IPS DF 6.9 (cell line): ENCODE data around the gene BMS1.

Source experiments
- DNase-seq: peaks from one replicate; pipeline ENCODE4 v3.0.0-alpha.2; 2013; ENCODE audit warnings: low read depth, low spot score
- H3K27ac ChIP-seq: one replicate; pipeline ENCODE4 v1.5.1; 2013; ENCODE audit warnings: low read length, control low read depth
- H3K27me3 ChIP-seq: 2 replicates; pipeline ENCODE4 v1.6.1; 2013; ENCODE audit warnings: mild to moderate bottlenecking, low read length; ENCODE audit not compliant: control insufficient read depth, insufficient read depth
- H3K36me3 ChIP-seq: 2 replicates; pipeline ENCODE4 v1.6.1; 2013; ENCODE audit warnings: low read length; ENCODE audit not compliant: control insufficient read depth, insufficient read depth
- H3K4me1 ChIP-seq: 2 replicates; pipeline ENCODE4 v1.6.1; 2013; ENCODE audit warnings: low read length; ENCODE audit not compliant: control insufficient read depth, insufficient read depth
- H3K4me3 ChIP-seq: 2 replicates; pipeline ENCODE4 v1.5.1; 2013; ENCODE audit warnings: mild to moderate bottlenecking, low read length
- H3K9me3 ChIP-seq: 2 replicates; pipeline ENCODE4 v1.6.1; 2013; ENCODE audit warnings: low read length, inconsistent platforms; ENCODE audit not compliant: control insufficient read depth, insufficient read depth
- WGBS: extraction: QIAGEN DNeasy Blood & Tissue Kit; methylation state at CpG from one replicate; pipeline ENCODE4 v1.1.7; 2013; ENCODE audit warnings: mixed read lengths, missing lambda C conversion rate; ENCODE audit not compliant: insufficient read length, insufficient coverage; 5-methylcytosine and 5-hydroxymethylcytosine counted together

Gene BMS1

GRCh38 chr10:42875798-42876341, 93.3 kb downstream of the BMS1 start:
- no peaks in the 10 kb centered on the region for H3K27me3 ChIP-seq
- H3K4me3 ChIP-seq, result no peak overlapping the region
- no peak overlapping the region for H3K27ac ChIP-seq
- H3K36me3 ChIP-seq, result no peaks in the 10 kb centered on the region
- H3K4me1 ChIP-seq, result no peaks in the 10 kb centered on the region; the same call in 1 of the 2 replicates
- no peak for DNase-seq
- WGBS, result no CpG with 5 or more reads among the region's 12 CpGs
- H3K9me3 ChIP-seq, result no peaks in the 10 kb centered on the region

- no peaks in the 10 kb centered on the region for H3K36me3 ChIP-seq
- H3K27me3 ChIP-seq, result no peaks in the 10 kb centered on the region
- DNase-seq, result no peak
- no peaks in the 10 kb centered on the region; the same call in 1 of the 2 replicates for H3K4me1 ChIP-seq
- H3K9me3 ChIP-seq, result no peaks in the 10 kb centered on the region
- no peak overlapping the region for H3K27ac ChIP-seq
- no CpG with 5 or more reads among the region's 9 CpGs for WGBS
- no peak overlapping the region for H3K4me3 ChIP-seq
Measured at GRCh38 chr10:42876476-42876875, 93.9 kb downstream of the BMS1 start.

- Histone ChIP-seq H3K27me3 (no peaks in the 10 kb centered on the region), H3K4me1 (no peaks in the 10 kb centered on the region; the same call in 1 of the 2 replicates), H3K27ac (no peak overlapping the region), H3K4me3 (no peak overlapping the region), H3K36me3 (no peaks in the 10 kb centered on the region), H3K9me3 (no peaks in the 10 kb centered on the region)
- DNase-seq, result no peak
- no CpG with 5 or more reads among the region's 6 CpGs for WGBS
Measured at GRCh38 chr10:42876945-42877344, 94.3 kb downstream of the BMS1 start.

- H3K27ac ChIP-seq, result no peak overlapping the region
- DNase-seq, result no peak
- no peaks in the 10 kb centered on the region; the same call in 1 of the 2 replicates for H3K4me1 ChIP-seq
- no peaks in the 10 kb centered on the region for H3K36me3 ChIP-seq
- H3K4me3 ChIP-seq, result no peak overlapping the region
- no CpG with 5 or more reads among the region's 4 CpGs for WGBS
- no peaks in the 10 kb centered on the region for H3K9me3 ChIP-seq
- H3K27me3 ChIP-seq, result no peaks in the 10 kb centered on the region
Measured at GRCh38 chr10:42877496-42878030, 95.0 kb downstream of the BMS1 start.

- no CpG with 5 or more reads among the region's 13 CpGs for WGBS
- Histone ChIP-seq H3K4me3 (no peak overlapping the region), H3K27ac (no peak overlapping the region)
Measured at GRCh38 chr10:42878134-42878820, 95.7 kb downstream of the BMS1 start.

GRCh38 chr10:42878821-42879195, 96.2 kb downstream of the BMS1 start:
- no CpG with 5 or more reads among the region's 3 CpGs for WGBS
- Histone ChIP-seq H3K36me3 (no peaks in the 10 kb centered on the region), H3K4me3 (no peak overlapping the region), H3K27me3 (no peaks in the 10 kb centered on the region), H3K27ac (no peak overlapping the region), H3K4me1 (no peaks in the 10 kb centered on the region; the same call in 1 of the 2 replicates), H3K9me3 (no peaks in the 10 kb centered on the region)
- no peak for DNase-seq

More at GRCh38 chr10:42878134-42878820, 95.7 kb downstream of the BMS1 start:
- no peak for DNase-seq
- no peaks in the 10 kb centered on the region for H3K9me3 ChIP-seq
- no peaks in the 10 kb centered on the region for H3K36me3 ChIP-seq
- H3K4me1 ChIP-seq, result no peaks in the 10 kb centered on the region; the same call in 1 of the 2 replicates
- H3K27me3 ChIP-seq, result no peaks in the 10 kb centered on the region

GRCh38 chr10:42879380-42880254, 97.0 kb downstream of the BMS1 start:
- no peak overlapping the region for H3K27ac ChIP-seq
- no peaks in the 10 kb centered on the region for H3K27me3 ChIP-seq
- no peaks in the 10 kb centered on the region; the same call in 1 of the 2 replicates for H3K4me1 ChIP-seq
- no peak for DNase-seq
- no peaks in the 10 kb centered on the region for H3K36me3 ChIP-seq
- H3K9me3 ChIP-seq, result no peaks in the 10 kb centered on the region
- no peak overlapping the region for H3K4me3 ChIP-seq
- WGBS, result no CpG with 5 or more reads among the region's 30 CpGs

- Histone ChIP-seq H3K36me3 (no peaks in the 10 kb centered on the region), H3K27me3 (no peaks in the 10 kb centered on the region), H3K27ac (no peak overlapping the region), H3K9me3 (no peaks in the 10 kb centered on the region), H3K4me1 (no peaks in the 10 kb centered on the region), H3K4me3 (no peak overlapping the region)
- no CpG with 5 or more reads among the region's 16 CpGs for WGBS
- no peak for DNase-seq
Measured at GRCh38 chr10:42880255-42880620, 97.6 kb downstream of the BMS1 start.

- Histone ChIP-seq H3K4me1 (no peaks in the 10 kb centered on the region), H3K27me3 (no peaks in the 10 kb centered on the region), H3K9me3 (no peaks in the 10 kb centered on the region), H3K36me3 (no peaks in the 10 kb centered on the region), H3K4me3 (no peak overlapping the region), H3K27ac (no peak overlapping the region)
- DNase-seq, result no peak
- no CpG with 5 or more reads among the region's 3 CpGs for WGBS
Measured at GRCh38 chr10:42882597-42882996, 100.0 kb downstream of the BMS1 start.
